SK-N-SH (cell line): ENCODE results near the gene SYCN.

Source experiments
- EP300 ChIP-seq, 2 experiments: IDR thresholded peaks; 2 replicates each; pipeline versions ENCODE4 v1.4.0 to v1.6.1; 2012; ENCODE audit warnings: borderline replicate concordance in 1 of 2, low read depth in 1 of 2, low read length in 1 of 2
- GABPA ChIP-seq: IDR thresholded peaks from 2 replicates; pipeline ENCODE4 v1.4.0; 2012; ENCODE audit warnings: low read depth, mild to moderate bottlenecking
- NFIC ChIP-seq: IDR thresholded peaks from 2 replicates; pipeline ENCODE4 v1.4.0; 2012; ENCODE audit warnings: borderline replicate concordance
- TF ChIP-seq, protein P1 (sequence below): fragments of 200-600 bp; sonication (generic); IDR thresholded peaks from 2 replicates; pipeline ENCODE4 v1.6.1; 2017; ENCODE audit warnings: antibody characterized with exemption, mild to moderate bottlenecking, moderate library complexity

GRCh38 chr19:39190768-39191167 is 13.3 kb downstream of the SYCN start:
- TF ChIP-seq EP300 (IDR thresholded peaks at IDR 0.05; ENCODE audit: borderline replicate concordance in 1 of 2, low read depth in 1 of 2, low read length in 1 of 2) (no peak), GABPA (no peak), NFIC (no peak)
- TF ChIP-seq, protein P1, sequence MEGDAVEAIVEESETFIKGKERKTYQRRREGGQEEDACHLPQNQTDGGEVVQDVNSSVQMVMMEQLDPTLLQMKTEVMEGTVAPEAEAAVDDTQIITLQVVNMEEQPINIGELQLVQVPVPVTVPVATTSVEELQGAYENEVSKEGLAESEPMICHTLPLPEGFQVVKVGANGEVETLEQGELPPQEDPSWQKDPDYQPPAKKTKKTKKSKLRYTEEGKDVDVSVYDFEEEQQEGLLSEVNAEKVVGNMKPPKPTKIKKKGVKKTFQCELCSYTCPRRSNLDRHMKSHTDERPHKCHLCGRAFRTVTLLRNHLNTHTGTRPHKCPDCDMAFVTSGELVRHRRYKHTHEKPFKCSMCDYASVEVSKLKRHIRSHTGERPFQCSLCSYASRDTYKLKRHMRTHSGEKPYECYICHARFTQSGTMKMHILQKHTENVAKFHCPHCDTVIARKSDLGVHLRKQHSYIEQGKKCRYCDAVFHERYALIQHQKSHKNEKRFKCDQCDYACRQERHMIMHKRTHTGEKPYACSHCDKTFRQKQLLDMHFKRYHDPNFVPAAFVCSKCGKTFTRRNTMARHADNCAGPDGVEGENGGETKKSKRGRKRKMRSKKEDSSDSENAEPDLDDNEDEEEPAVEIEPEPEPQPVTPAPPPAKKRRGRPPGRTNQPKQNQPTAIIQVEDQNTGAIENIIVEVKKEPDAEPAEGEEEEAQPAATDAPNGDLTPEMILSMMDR = no peak
